Colonic mucosa (tissue), 4 donors: Measurements from ENCODE around the gene FKBP8. TPM values are rescaled to one million over a fixed set of nuclear protein-coding genes. Genes with fewer than 3 reads are reported as not detected.

Experiments
- DNase-seq: peaks from one replicate; pipeline ENCODE4 v3.0.0-alpha.2; 2020
- H3K27ac ChIP-seq: fragments of 200-600 bp; one replicate; pipeline ENCODE4 v1.8.0; 2021
- H3K27me3 ChIP-seq: fragments of 200-600 bp; one replicate; pipeline ENCODE4 v1.8.0; 2021
- H3K36me3 ChIP-seq: fragments of 200-600 bp; one replicate; pipeline ENCODE4 v1.8.0; 2021
- H3K4me1 ChIP-seq: fragments of 200-600 bp; one replicate; pipeline ENCODE4 v1.8.0; 2021; ENCODE audit warnings: mild to moderate bottlenecking
- H3K4me3 ChIP-seq: fragments of 200-600 bp; one replicate; pipeline ENCODE4 v1.8.0; 2021
- H3K9ac ChIP-seq, 2 donors: one replicate each; pipeline ENCODE4 v1.7.0; 2013; ENCODE audit warnings: control low read depth in 2 of 2, low read depth in 2 of 2, low read length in 2 of 2
- H3K9me3 ChIP-seq: fragments of 200-600 bp; one replicate; pipeline ENCODE4 v1.8.0; 2021
- intact Hi-C: fragments of 100-400 bp; cut with DNase I; formaldehyde crosslinking; loops from one replicate; pipeline ENCODE4 v1.14.1; 2022
- total RNA-seq, 2 donors: library from RNA; stranded (reverse); fragmentation: NEBNext Ultra II Directional in 1 of 2; extraction: Animal tissue kit (Norgen Biotek cat#: 25700) in 1 of 2; gene quantifications; one replicate each; pipeline ENCODE4 v1.2.1, GENCODE V29; 2021
- TF ChIP-seq, protein P1 (sequence below): fragments of 200-600 bp; IDR thresholded peaks from one replicate; pipeline ENCODE4 v1.8.0; 2022; ENCODE audit warnings: antibody characterized with exemption, mild to moderate bottlenecking
- donor health status: healthy.
- donor health status: DM: no; HTN: no; CAD: no.
- donor health status: DM: no; HTN: no; CAD: no.

The FKBP8 gene
- total RNA-seq, 2 donors from 2014 or later: 190 to 200 TPM

DNA sequence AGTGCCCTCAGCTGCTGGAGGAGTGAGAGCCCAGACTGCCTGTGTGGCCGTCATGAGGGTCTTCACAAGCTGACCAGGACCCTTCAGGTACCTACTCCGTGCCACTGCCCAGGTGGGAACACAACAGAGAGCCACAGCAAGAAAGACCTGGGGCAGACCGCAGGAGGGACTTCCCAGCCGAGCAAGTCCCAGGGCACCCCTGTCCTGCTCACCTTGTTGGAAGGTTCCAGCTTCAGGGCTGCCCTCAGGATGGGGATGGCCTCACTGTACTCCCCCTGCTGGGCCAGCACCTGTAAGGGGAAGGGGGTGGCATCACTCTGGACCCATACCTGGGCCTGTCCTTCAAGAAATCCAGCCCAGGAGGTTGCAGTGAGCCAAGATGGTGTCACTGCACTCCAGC is 10.3 kb downstream of the FKBP8 start:
- no peak overlapping the region for H3K27ac ChIP-seq
- no peak for DNase-seq
- no peaks in the 10 kb centered on the region for H3K36me3 ChIP-seq
- H3K9me3 ChIP-seq: no peaks in the 10 kb centered on the region
- no peak overlapping the region for H3K9ac ChIP-seq
- no peaks in the 10 kb centered on the region for H3K4me1 ChIP-seq
- intact Hi-C loops: no loop called here
- H3K27me3 ChIP-seq: no peaks in the 10 kb centered on the region
- H3K4me3 ChIP-seq: no peak overlapping the region
- TF ChIP-seq, protein P1, sequence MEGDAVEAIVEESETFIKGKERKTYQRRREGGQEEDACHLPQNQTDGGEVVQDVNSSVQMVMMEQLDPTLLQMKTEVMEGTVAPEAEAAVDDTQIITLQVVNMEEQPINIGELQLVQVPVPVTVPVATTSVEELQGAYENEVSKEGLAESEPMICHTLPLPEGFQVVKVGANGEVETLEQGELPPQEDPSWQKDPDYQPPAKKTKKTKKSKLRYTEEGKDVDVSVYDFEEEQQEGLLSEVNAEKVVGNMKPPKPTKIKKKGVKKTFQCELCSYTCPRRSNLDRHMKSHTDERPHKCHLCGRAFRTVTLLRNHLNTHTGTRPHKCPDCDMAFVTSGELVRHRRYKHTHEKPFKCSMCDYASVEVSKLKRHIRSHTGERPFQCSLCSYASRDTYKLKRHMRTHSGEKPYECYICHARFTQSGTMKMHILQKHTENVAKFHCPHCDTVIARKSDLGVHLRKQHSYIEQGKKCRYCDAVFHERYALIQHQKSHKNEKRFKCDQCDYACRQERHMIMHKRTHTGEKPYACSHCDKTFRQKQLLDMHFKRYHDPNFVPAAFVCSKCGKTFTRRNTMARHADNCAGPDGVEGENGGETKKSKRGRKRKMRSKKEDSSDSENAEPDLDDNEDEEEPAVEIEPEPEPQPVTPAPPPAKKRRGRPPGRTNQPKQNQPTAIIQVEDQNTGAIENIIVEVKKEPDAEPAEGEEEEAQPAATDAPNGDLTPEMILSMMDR: no peak

DNA sequence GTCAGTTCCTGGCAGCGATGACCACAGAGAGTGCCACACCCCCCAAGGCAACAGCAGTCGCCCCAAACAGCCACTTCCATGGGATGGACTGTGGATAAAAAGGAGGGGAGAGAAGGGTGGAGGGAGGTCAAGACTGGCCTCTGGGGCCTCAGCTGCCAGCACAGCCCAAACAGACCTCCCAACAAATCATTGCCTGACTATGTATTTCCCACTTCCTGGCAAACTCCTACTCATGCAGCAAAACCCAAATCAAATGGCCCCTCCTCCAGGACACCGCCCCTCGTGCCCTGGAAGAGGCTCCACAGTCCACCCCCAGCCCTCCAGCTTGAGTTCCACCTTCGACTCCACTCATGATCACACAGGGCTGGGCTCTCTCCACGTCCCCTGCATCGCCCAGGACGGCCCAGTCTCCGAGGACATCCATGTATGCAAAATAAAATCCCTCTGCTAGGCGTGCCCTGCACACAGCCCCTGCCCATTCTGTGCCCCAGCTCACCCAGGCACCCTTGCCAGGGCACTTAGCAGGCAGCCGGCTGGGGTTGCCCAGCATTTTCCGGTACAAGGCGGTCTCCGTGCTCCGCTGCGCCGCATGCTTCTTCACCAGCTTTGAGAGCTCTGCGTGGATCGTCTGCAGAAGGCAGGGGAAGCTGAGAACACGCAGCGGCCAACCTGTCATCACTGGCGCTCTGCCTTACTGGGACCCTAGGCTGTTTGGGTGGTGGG is 11.0 kb downstream of the FKBP8 start:
- Histone ChIP-seq H3K27ac (no peak overlapping the region), H3K36me3 (no peaks in the 10 kb centered on the region), H3K27me3 (no peaks in the 10 kb centered on the region), H3K9ac (no peak overlapping the region), H3K4me1 (no peaks in the 10 kb centered on the region), H3K9me3 (no peaks in the 10 kb centered on the region), H3K4me3 (no peak overlapping the region)
- intact Hi-C loops: no loop called here
- TF ChIP-seq, protein P1: no peak
- DNase-seq: no peak

GRCh38 chr19:18531485-18531884 is 11.9 kb downstream of the FKBP8 start:
- H3K9ac ChIP-seq: no peak overlapping the region
- TF ChIP-seq, protein P1: no peak
- no peaks in the 10 kb centered on the region for H3K27me3 ChIP-seq
- no peak overlapping the region for H3K27ac ChIP-seq
- no peak for DNase-seq
- no peak overlapping the region for H3K4me3 ChIP-seq
- intact Hi-C loops: no loop called here
- no peaks in the 10 kb centered on the region for H3K4me1 ChIP-seq
- H3K36me3 ChIP-seq: no peaks in the 10 kb centered on the region
- H3K9me3 ChIP-seq: no peaks in the 10 kb centered on the region

- no peaks in the 10 kb centered on the region for H3K4me1 ChIP-seq
- H3K4me3 ChIP-seq: no peak overlapping the region
- TF ChIP-seq, protein P1: no peak
- H3K9ac ChIP-seq: no peak overlapping the region
- no peaks in the 10 kb centered on the region for H3K27me3 ChIP-seq
- H3K9me3 ChIP-seq: no peaks in the 10 kb centered on the region
- intact Hi-C loops: no loop called here
- no peak for DNase-seq
- no peaks in the 10 kb centered on the region for H3K36me3 ChIP-seq
- no peak overlapping the region for H3K27ac ChIP-seq
These were observed 13.6 kb downstream of the FKBP8 start for GRCh38 chr19:18529782-18530181.

GRCh38 chr19:18526316-18526715 is 17.1 kb downstream of the FKBP8 start:
- Histone ChIP-seq H3K27me3 (no peaks in the 10 kb centered on the region), H3K4me1 (no peaks in the 10 kb centered on the region), H3K9me3 (no peaks in the 10 kb centered on the region), H3K4me3 (no peak overlapping the region), H3K36me3 (no peaks in the 10 kb centered on the region), H3K27ac (no peak overlapping the region), H3K9ac (no peak overlapping the region)
- TF ChIP-seq, protein P1: no peak
- intact Hi-C loops: no loop called here
- no peak for DNase-seq
